ENCODE measurements around the gene PRR3.

PRR3 gene

DNA sequence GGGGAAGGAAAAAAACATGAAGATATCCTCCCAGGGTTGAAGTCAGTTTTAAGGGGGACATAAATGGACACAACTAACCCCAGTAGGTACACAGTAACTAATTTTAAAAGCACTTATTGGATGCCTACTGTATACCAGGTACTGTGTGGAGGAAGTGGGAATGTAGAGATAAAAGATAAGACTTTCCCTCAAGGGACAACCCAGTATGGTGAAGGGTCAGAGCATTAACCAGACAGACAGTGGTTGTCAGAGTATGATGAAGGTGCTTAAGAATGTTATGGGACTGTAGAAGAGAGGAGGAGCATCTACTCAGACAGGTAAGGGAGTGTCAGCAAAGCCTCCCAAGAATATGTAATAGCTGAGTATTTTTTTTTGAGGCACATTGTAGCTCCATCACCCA, 15.1 kb downstream of the PRR3 start:
- Histone ChIP-seq H3K4me1 (ENCODE audit: insufficient read depth, low read length, poor library complexity, severe bottlenecking) (peaks cover 42% of the 10 kb centered on the region), H3K27me3 (ENCODE audit: insufficient read depth, low read length, poor library complexity, severe bottlenecking) (no peaks in the 10 kb centered on the region)

GRCh38 chr6:30573113-30573512, 16.0 kb downstream of the PRR3 start:
- Histone ChIP-seq H3F3A (ENCODE audit: low read depth) (no peaks in the 10 kb centered on the region), H3K79me2 (ENCODE audit: insufficient read depth, low read length) (peaks cover 63% of the 10 kb centered on the region), H2AFZ (ENCODE audit: low read length) (no peak overlapping the region), H3K4me3 (ENCODE audit: low read length, poor library complexity, severe bottlenecking) (peak overlapping the region; percentile 91), H3K27me3 (ENCODE audit: insufficient read depth, low read length, poor library complexity, severe bottlenecking) (no peaks in the 10 kb centered on the region), H3K4me2 (ENCODE audit: low read depth, low read length, poor library complexity, severe bottlenecking) (peak overlapping the region; percentile 88), H4K20me1 (ENCODE audit: insufficient read depth, low read length, poor library complexity, severe bottlenecking) (peaks cover 60% of the 10 kb centered on the region), H3K36me3 (ENCODE audit: insufficient read depth, low read length) (peaks cover 16% of the 10 kb centered on the region; the same call in 1 of the 2 replicates), H3K9me3 (ENCODE audit: insufficient read depth, low read depth, low read length) (no peaks in the 10 kb centered on the region), H3K9ac (ENCODE audit: low read depth, low read length, poor library complexity, severe bottlenecking) (peak overlapping the region; percentile 85), H3K9me2 (replicated peaks; ENCODE audit: low read depth, low read length) (no peaks in the 10 kb centered on the region), H3K4me1 (ENCODE audit: insufficient read depth, low read length, poor library complexity, severe bottlenecking) (peaks cover 42% of the 10 kb centered on the region)
- TF ChIP-seq CTCF (conservative IDR thresholded peaks at IDR 0.05; ENCODE audit: low read length) (no peak), EZH2phosphoT487 (IDR thresholded peaks at IDR 0.05; ENCODE audit: borderline replicate concordance) (no peak)

More for the DNA sequence above, 15.1 kb downstream of the PRR3 start:
- no peaks in the 10 kb centered on the region for H3F3A ChIP-seq (ENCODE audit: low read depth)
- H3K4me2 ChIP-seq (ENCODE audit: low read depth, low read length, poor library complexity, severe bottlenecking) = peak overlapping the region; percentile 88
- peak overlapping the region; percentile 85 for H3K9ac ChIP-seq (ENCODE audit: low read depth, low read length, poor library complexity, severe bottlenecking)
- H3K4me3 ChIP-seq (ENCODE audit: low read length, poor library complexity, severe bottlenecking) = peak overlapping the region; percentile 91
- H2AFZ ChIP-seq (ENCODE audit: low read length) = no peak overlapping the region
- no peaks in the 10 kb centered on the region for H3K9me3 ChIP-seq (ENCODE audit: insufficient read depth, low read depth, low read length)
- peaks cover 55% of the 10 kb centered on the region for H4K20me1 ChIP-seq (ENCODE audit: insufficient read depth, low read length, poor library complexity, severe bottlenecking)
- H3K9me2 ChIP-seq (replicated peaks; ENCODE audit: low read depth, low read length) = no peaks in the 10 kb centered on the region
- H3K79me2 ChIP-seq (ENCODE audit: insufficient read depth, low read length) = peaks cover 58% of the 10 kb centered on the region
- no peak for TF ChIP-seq CTCF (conservative IDR thresholded peaks at IDR 0.05; ENCODE audit: low read length)
- no peak for TF ChIP-seq EZH2phosphoT487 (IDR thresholded peaks at IDR 0.05; ENCODE audit: borderline replicate concordance)
- peaks cover 6% of the 10 kb centered on the region; the same call in 1 of the 2 replicates for H3K36me3 ChIP-seq (ENCODE audit: insufficient read depth, low read length)

- no peaks in the 10 kb centered on the region for H3K27me3 ChIP-seq (ENCODE audit: insufficient read depth, low read length, poor library complexity, severe bottlenecking)
- no peak overlapping the region for H3K4me2 ChIP-seq (ENCODE audit: low read depth, low read length, poor library complexity, severe bottlenecking)
- H4K20me1 ChIP-seq (ENCODE audit: insufficient read depth, low read length, poor library complexity, severe bottlenecking) = peaks cover 45% of the 10 kb centered on the region
- H3K4me1 ChIP-seq (ENCODE audit: insufficient read depth, low read length, poor library complexity, severe bottlenecking) = peaks cover 24% of the 10 kb centered on the region
- H3K9me3 ChIP-seq (ENCODE audit: insufficient read depth, low read depth, low read length) = no peaks in the 10 kb centered on the region
- H3K4me3 ChIP-seq (ENCODE audit: low read length, poor library complexity, severe bottlenecking) = no peak overlapping the region
- no peak overlapping the region for H3K9ac ChIP-seq (ENCODE audit: low read depth, low read length, poor library complexity, severe bottlenecking)
- TF ChIP-seq CTCF (conservative IDR thresholded peaks at IDR 0.05; ENCODE audit: low read length) (no peak), EZH2phosphoT487 (IDR thresholded peaks at IDR 0.05; ENCODE audit: borderline replicate concordance) (no peak)
- peaks cover 59% of the 10 kb centered on the region; the same call in 1 of the 2 replicates for H3K36me3 ChIP-seq (ENCODE audit: insufficient read depth, low read length)
- H2AFZ ChIP-seq (ENCODE audit: low read length) = no peak overlapping the region
- peaks cover 46% of the 10 kb centered on the region for H3K79me2 ChIP-seq (ENCODE audit: insufficient read depth, low read length)
- no peaks in the 10 kb centered on the region for H3K9me2 ChIP-seq (replicated peaks; ENCODE audit: low read depth, low read length)
- no peaks in the 10 kb centered on the region for H3F3A ChIP-seq (ENCODE audit: low read depth)
These were observed 21.0 kb downstream of the PRR3 start for GRCh38 chr6:30578051-30578450.
